Measurements from ENCODE around the gene ANTXRL. TPM values are rescaled to one million over a fixed set of nuclear protein-coding genes. Genes with fewer than 3 reads are reported as not detected.

ANTXRL gene
- total RNA-seq, 4 donors from 2014 or later, result not detected

DNA sequence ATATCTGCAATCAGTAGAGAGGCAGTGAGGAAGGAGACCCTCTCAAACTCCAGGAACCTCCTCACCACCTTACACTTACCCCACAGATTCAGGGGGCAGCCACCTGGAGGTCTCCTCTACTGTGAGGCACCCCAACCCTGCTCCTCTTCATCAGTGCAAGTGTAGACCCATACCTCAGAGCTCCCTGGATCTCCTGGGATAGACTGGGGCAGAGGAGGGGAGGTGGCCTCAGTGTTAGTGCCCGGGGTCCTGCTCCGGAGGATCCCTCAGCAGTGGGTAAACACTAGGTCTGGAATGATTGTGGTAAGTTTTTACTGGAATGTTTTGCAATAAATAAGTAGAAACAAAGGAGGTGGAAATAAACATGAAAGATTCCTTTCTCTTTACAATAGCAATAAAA is 31.1 kb downstream of the ANTXRL start:
- ATAC-seq, result no peak
- Histone ChIP-seq H3K27me3 (no peaks in the 10 kb centered on the region), H3K9me3 (no peaks in the 10 kb centered on the region), H3K27ac (no peak overlapping the region), H3K4me1 (no peaks in the 10 kb centered on the region), H3K36me3 (no peaks in the 10 kb centered on the region), H3K4me3 (no peak overlapping the region)
- WGBS, 2 donors (ENCODE audit: low coverage in 1 of 2), result 92% methylated on average over 2 of the region's 2 CpGs; no CpG with 5 or more reads in 1 of the 2 donors
- no peak for TF ChIP-seq EP300 (IDR thresholded peaks at IDR 0.05)
- TF ChIP-seq POLR2AphosphoS5 (IDR thresholded peaks at IDR 0.05), result no peak
- TF ChIP-seq POLR2A (IDR thresholded peaks at IDR 0.05), result no peak
- TF ChIP-seq, protein P1, sequence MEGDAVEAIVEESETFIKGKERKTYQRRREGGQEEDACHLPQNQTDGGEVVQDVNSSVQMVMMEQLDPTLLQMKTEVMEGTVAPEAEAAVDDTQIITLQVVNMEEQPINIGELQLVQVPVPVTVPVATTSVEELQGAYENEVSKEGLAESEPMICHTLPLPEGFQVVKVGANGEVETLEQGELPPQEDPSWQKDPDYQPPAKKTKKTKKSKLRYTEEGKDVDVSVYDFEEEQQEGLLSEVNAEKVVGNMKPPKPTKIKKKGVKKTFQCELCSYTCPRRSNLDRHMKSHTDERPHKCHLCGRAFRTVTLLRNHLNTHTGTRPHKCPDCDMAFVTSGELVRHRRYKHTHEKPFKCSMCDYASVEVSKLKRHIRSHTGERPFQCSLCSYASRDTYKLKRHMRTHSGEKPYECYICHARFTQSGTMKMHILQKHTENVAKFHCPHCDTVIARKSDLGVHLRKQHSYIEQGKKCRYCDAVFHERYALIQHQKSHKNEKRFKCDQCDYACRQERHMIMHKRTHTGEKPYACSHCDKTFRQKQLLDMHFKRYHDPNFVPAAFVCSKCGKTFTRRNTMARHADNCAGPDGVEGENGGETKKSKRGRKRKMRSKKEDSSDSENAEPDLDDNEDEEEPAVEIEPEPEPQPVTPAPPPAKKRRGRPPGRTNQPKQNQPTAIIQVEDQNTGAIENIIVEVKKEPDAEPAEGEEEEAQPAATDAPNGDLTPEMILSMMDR (IDR thresholded peaks at IDR 0.05), result no peak

DNA sequence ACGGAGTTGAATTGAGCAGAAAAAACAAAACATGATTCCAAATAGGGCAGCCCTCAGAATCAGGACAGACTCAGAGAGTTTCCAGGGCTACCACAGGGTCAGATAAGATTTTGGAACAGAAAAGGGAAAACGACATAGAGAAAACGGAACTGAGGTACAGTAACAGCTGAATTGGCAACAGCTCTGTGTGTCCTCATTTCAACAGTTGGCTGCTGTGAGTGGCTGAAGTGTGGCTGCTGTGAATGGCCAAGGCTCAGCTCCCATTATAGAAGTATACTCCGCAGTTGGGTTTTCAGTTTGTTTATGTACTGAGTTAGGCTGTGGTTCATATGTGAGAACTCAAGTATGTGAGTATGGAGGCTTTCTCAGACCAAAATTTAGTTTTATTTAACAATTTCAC is 32.0 kb downstream of the ANTXRL start:
- Histone ChIP-seq H3K4me3 (no peak overlapping the region), H3K27me3 (no peaks in the 10 kb centered on the region), H3K9me3 (no peaks in the 10 kb centered on the region), H3K4me1 (no peaks in the 10 kb centered on the region), H3K36me3 (no peaks in the 10 kb centered on the region), H3K27ac (no peak overlapping the region)
- ATAC-seq, result no peak
- TF ChIP-seq, protein P1 (IDR thresholded peaks at IDR 0.05), result no peak
- no peak for TF ChIP-seq POLR2AphosphoS5 (IDR thresholded peaks at IDR 0.05)
- no peak for TF ChIP-seq POLR2A (IDR thresholded peaks at IDR 0.05)
- no peak for TF ChIP-seq EP300 (IDR thresholded peaks at IDR 0.05)
- WGBS, 2 donors (ENCODE audit: low coverage in 1 of 2), result 31 to 55% methylated on average over 4 of the region's 4 CpGs

DNA sequence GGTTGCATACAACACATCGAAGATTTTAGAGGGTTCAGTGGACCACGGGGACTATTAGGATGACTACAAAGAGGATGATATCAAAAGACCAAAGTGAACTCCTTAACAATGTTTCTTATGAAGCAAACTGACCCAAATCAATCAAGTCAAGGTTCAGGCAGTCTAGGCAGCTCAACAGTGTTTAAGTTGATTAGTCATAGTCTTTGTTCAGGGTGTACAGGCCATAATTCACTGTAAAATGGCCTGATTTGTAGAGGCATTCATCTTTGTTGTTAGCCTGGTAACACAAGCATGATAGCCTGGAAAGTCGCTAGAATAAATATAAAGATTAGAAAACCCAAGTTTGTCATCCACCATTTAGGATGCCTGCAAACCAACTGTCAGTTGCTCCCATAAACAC is 32.6 kb downstream of the ANTXRL start:
- ATAC-seq, result no peak
- Histone ChIP-seq H3K27me3 (no peaks in the 10 kb centered on the region), H3K4me1 (no peaks in the 10 kb centered on the region), H3K4me3 (no peak overlapping the region), H3K36me3 (no peaks in the 10 kb centered on the region), H3K9me3 (no peaks in the 10 kb centered on the region), H3K27ac (no peak overlapping the region)
- 88 to 91% methylated on average over 3 of the region's 3 CpGs for WGBS, 2 donors (ENCODE audit: low coverage in 1 of 2)
- TF ChIP-seq, protein P1 (IDR thresholded peaks at IDR 0.05), result no peak
- TF ChIP-seq POLR2A (IDR thresholded peaks at IDR 0.05) (no peak), POLR2AphosphoS5 (IDR thresholded peaks at IDR 0.05) (no peak), EP300 (IDR thresholded peaks at IDR 0.05) (no peak)

DNA sequence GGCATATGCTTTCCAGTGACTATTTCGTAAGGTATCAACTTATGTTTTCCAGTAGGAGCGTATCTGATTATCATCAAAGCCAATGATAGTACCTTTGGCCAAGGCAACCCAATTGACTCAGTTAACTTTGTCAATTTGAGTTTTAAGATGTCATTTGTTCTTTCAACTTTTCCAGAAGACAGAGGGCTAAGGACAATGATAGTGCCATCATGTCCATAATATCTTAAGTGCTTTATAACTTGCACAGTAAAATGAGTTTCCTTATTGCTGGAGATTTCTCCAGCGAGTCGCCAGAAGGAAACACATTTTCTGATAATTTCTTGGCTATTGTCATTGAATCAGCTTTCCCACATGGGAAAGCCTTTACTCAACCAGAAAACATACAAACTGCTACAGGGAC is 35.0 kb downstream of the ANTXRL start:
- TF ChIP-seq POLR2A (IDR thresholded peaks at IDR 0.05), result no peak
- TF ChIP-seq, protein P1 (IDR thresholded peaks at IDR 0.05), result no peak
- no peak for TF ChIP-seq POLR2AphosphoS5 (IDR thresholded peaks at IDR 0.05)
- no peak for TF ChIP-seq EP300 (IDR thresholded peaks at IDR 0.05)
- ATAC-seq, result no peak
- H3K27me3 ChIP-seq, result no peaks in the 10 kb centered on the region
- H3K27ac ChIP-seq, result no peak overlapping the region
- H3K4me1 ChIP-seq, result no peaks in the 10 kb centered on the region
- WGBS, 2 donors (ENCODE audit: low coverage in 1 of 2), result 88 to 91% methylated on average over 4 of the region's 4 CpGs
- H3K36me3 ChIP-seq, result no peaks in the 10 kb centered on the region
- no peaks in the 10 kb centered on the region for H3K9me3 ChIP-seq
- H3K4me3 ChIP-seq, result no peak overlapping the region

DNA sequence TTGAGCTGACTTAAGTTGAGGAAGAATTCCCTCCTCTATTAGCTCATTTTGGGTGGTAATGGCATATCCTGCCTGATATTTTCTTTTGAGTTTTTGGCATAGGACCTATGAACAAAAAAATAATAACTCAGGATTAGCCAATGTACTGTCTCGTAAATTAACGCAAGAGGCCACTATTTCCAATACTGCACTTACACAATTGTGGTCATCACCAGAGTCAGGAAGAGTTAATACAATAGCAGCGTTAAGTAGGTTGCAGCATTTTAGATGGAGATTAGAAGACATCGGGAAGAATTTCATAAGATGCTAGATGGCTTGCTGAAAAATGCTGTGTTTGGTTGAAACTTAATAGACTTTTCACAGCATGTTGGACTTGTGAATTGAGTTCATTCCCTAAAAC is 36.4 kb downstream of the ANTXRL start:
- ATAC-seq, result no peak
- 88 to 93% methylated on average over 3 to 4 of the region's 4 CpGs for WGBS, 2 donors (ENCODE audit: low coverage in 1 of 2)
- H3K27me3 ChIP-seq, result no peaks in the 10 kb centered on the region

More for the DNA sequence above, 36.4 kb downstream of the ANTXRL start:
- H3K36me3 ChIP-seq, result no peaks in the 10 kb centered on the region
- TF ChIP-seq POLR2A (IDR thresholded peaks at IDR 0.05) (no peak), EP300 (IDR thresholded peaks at IDR 0.05) (no peak)
- TF ChIP-seq, protein P1 (IDR thresholded peaks at IDR 0.05), result no peak
- H3K9me3 ChIP-seq, result no peaks in the 10 kb centered on the region
- H3K27ac ChIP-seq, result no peak overlapping the region
- H3K4me3 ChIP-seq, result no peak overlapping the region
- no peaks in the 10 kb centered on the region for H3K4me1 ChIP-seq
